ENCODE results near the gene PTPRS.

PTPRS gene

GRCh38 chr19:5308451-5309437, 31.9 kb downstream of the PTPRS start:
- ChIA-PET CTCF (no interaction called here), POLR2A (no interaction called here)
- TF ChIP-seq ELF4 (IDR thresholded peaks at IDR 0.05) (peak; percentile 76; the same call in 1 of the 2 replicates), NFRKB (IDR thresholded peaks at IDR 0.05) (0 out of 2 replicates have a peak, but pooled peaks have one; percentile 27), FOXA1 (IDR thresholded peaks at IDR 0.05) (no peak), ARNT (IDR thresholded peaks at IDR 0.05) (no peak), L3MBTL2 (conservative IDR thresholded peaks at IDR 0.05) (peak; percentile 23; the same call in 1 of the 2 replicates), ZNF384 (IDR thresholded peaks at IDR 0.05) (no peak), BHLHE40 (IDR thresholded peaks at IDR 0.05; ENCODE audit: borderline replicate concordance) (peak; percentile 41; the same call in 1 of the 2 replicates)
- peak; percentile 40 for DNase-seq (ENCODE audit: extremely low spot score)

GRCh38 chr19:5307655-5308054, 33.0 kb downstream of the PTPRS start:
- no peak for TF ChIP-seq BHLHE40 (IDR thresholded peaks at IDR 0.05; ENCODE audit: borderline replicate concordance)
- no peak for TF ChIP-seq ZNF384 (IDR thresholded peaks at IDR 0.05)
- no peak for TF ChIP-seq FOXK2 (IDR thresholded peaks at IDR 0.05)
- no peak for TF ChIP-seq LEF1 (IDR thresholded peaks at IDR 0.05; ENCODE audit: borderline replicate concordance)
- DNase-seq (ENCODE audit: extremely low spot score) = no peak
- ChIA-PET POLR2A (no interaction called here), CTCF (interaction anchor here (0.6 to 0.7 kb wide), 2 partner anchors 19 to 592 kb away, joined by 3 read pairs; no protein-coding TSS in a partner anchor)

GRCh38 chr19:5305163-5305562, 35.4 kb downstream of the PTPRS start:
- no peak for DNase-seq (ENCODE audit: extremely low spot score)
- ChIA-PET CTCF (no interaction called here), POLR2A (interaction anchor here (1.0 kb wide), 1 partner anchor 12 kb away, joined by 3 read pairs; no protein-coding TSS in a partner anchor)
- TF ChIP-seq SP1 (IDR thresholded peaks at IDR 0.05) (no peak), ELF4 (IDR thresholded peaks at IDR 0.05) (no peak), LEF1 (IDR thresholded peaks at IDR 0.05; ENCODE audit: borderline replicate concordance) (no peak), FOXM1 (IDR thresholded peaks at IDR 0.05; ENCODE audit: borderline replicate concordance) (no peak), TARDBP (IDR thresholded peaks at IDR 0.05) (no peak), FOXK2 (IDR thresholded peaks at IDR 0.05) (no peak), SUZ12 (IDR thresholded peaks at IDR 0.05) (no peak), ZNF384 (IDR thresholded peaks at IDR 0.05) (no peak), CTBP1 (IDR thresholded peaks at IDR 0.05; ENCODE audit: borderline replicate concordance) (no peak), HDGF (IDR thresholded peaks at IDR 0.05; ENCODE audit: borderline replicate concordance) (no peak), BHLHE40 (IDR thresholded peaks at IDR 0.05; ENCODE audit: borderline replicate concordance) (no peak), NFRKB (IDR thresholded peaks at IDR 0.05) (no peak)

DNA sequence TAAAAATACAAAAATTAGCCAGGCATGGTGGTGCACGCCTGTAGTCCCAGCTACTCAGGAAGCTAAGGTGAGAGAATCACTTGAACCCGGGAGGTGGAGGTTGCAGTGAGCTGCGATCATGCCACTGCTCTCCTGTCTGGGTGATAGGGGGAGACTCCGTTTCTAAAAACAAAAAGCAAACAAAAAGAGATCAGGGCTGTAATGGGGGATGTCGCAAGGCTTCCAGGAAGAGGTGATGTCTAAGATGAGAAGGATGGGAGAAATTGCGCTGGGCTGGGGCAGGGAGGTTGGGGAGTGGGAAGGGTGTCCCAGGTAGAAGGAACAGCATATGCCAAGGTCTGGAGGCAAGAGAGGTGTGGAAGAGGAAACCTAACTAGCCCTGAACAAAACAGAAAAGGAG, 36.1 kb downstream of the PTPRS start:
- TF ChIP-seq LEF1 (IDR thresholded peaks at IDR 0.05; ENCODE audit: borderline replicate concordance) (no peak), FOXM1 (IDR thresholded peaks at IDR 0.05; ENCODE audit: borderline replicate concordance) (no peak), BHLHE40 (IDR thresholded peaks at IDR 0.05; ENCODE audit: borderline replicate concordance) (no peak), SP1 (IDR thresholded peaks at IDR 0.05) (no peak), HDGF (IDR thresholded peaks at IDR 0.05; ENCODE audit: borderline replicate concordance) (no peak), TARDBP (IDR thresholded peaks at IDR 0.05) (no peak), NFRKB (IDR thresholded peaks at IDR 0.05) (no peak), ELF4 (IDR thresholded peaks at IDR 0.05) (no peak), SUZ12 (IDR thresholded peaks at IDR 0.05) (no peak), FOXK2 (IDR thresholded peaks at IDR 0.05) (no peak), CTBP1 (IDR thresholded peaks at IDR 0.05; ENCODE audit: borderline replicate concordance) (no peak), ARNT (IDR thresholded peaks at IDR 0.05) (no peak)
- TF ChIP-seq, protein P1, sequence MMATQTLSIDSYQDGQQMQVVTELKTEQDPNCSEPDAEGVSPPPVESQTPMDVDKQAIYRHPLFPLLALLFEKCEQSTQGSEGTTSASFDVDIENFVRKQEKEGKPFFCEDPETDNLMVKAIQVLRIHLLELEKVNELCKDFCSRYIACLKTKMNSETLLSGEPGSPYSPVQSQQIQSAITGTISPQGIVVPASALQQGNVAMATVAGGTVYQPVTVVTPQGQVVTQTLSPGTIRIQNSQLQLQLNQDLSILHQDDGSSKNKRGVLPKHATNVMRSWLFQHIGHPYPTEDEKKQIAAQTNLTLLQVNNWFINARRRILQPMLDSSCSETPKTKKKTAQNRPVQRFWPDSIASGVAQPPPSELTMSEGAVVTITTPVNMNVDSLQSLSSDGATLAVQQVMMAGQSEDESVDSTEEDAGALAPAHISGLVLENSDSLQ (IDR thresholded peaks at IDR 0.05) = no peak
- no peak for DNase-seq (ENCODE audit: extremely low spot score)
- ChIA-PET POLR2A (interaction anchor here (1.0 kb wide), 1 partner anchor 11 kb away, joined by 3 read pairs; no protein-coding TSS in a partner anchor), CTCF (no interaction called here)

GRCh38 chr19:5303208-5303607, 37.4 kb downstream of the PTPRS start:
- CTCF ChIA-PET = no interaction called here
- TF ChIP-seq ARNT (IDR thresholded peaks at IDR 0.05) (no peak), BHLHE40 (IDR thresholded peaks at IDR 0.05; ENCODE audit: borderline replicate concordance) (no peak)
- POLR2A ChIA-PET = no interaction called here
- no peak for DNase-seq (ENCODE audit: extremely low spot score)

DNA sequence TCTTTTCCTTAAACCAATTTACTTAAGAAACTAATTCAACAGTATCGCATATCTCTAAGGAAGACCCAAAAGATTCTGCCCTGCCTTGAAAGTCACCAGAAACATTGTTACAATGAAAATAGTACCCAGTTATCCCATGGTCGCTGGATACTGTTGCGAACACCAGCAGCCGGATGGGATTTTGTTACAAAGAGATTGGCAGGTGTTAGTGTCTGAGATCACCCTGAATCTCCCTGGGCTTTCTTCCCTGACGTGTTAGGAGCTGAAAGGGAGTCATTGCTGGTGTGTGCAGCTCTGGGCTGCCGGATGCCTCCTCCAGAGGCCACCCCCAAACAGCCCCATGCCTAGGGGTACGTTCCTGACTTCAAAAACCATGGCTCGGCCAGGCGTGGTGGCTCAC, 38.2 kb downstream of the PTPRS start:
- CTCF ChIA-PET = no interaction called here
- POLR2A ChIA-PET = no interaction called here
- no peak for TF ChIP-seq FOXK2 (IDR thresholded peaks at IDR 0.05)
- no peak for TF ChIP-seq ARNT (IDR thresholded peaks at IDR 0.05)
- no peak for TF ChIP-seq SP1 (IDR thresholded peaks at IDR 0.05)
- no peak for DNase-seq (ENCODE audit: extremely low spot score)

- no peak for DNase-seq (ENCODE audit: extremely low spot score)
- CTCF ChIA-PET = no interaction called here
- TF ChIP-seq L3MBTL2 (conservative IDR thresholded peaks at IDR 0.05) (no peak), ZNF384 (IDR thresholded peaks at IDR 0.05) (no peak), SUZ12 (IDR thresholded peaks at IDR 0.05) (no peak), BHLHE40 (IDR thresholded peaks at IDR 0.05; ENCODE audit: borderline replicate concordance) (no peak), ARNT (IDR thresholded peaks at IDR 0.05) (no peak), NFRKB (IDR thresholded peaks at IDR 0.05) (no peak), FOXA1 (IDR thresholded peaks at IDR 0.05) (no peak), TARDBP (IDR thresholded peaks at IDR 0.05) (no peak), HDGF (IDR thresholded peaks at IDR 0.05; ENCODE audit: borderline replicate concordance) (no peak), ELF4 (IDR thresholded peaks at IDR 0.05) (no peak), FOXM1 (IDR thresholded peaks at IDR 0.05; ENCODE audit: borderline replicate concordance) (no peak), FOXK2 (IDR thresholded peaks at IDR 0.05) (no peak), CTBP1 (IDR thresholded peaks at IDR 0.05; ENCODE audit: borderline replicate concordance) (no peak)
- TF ChIP-seq, protein P1 (IDR thresholded peaks at IDR 0.05) = no peak
- POLR2A ChIA-PET = no interaction called here
These were observed 41.5 kb downstream of the PTPRS start for GRCh38 chr19:5299137-5299536.

Measured in HEK293T (cell line).